ENCODE measurements around the gene UBR2.
"Not testable (repeated sequence)": the region's sequence is repeated elsewhere in the genome, so short reads cannot be mapped to it uniquely, and the experiment has no call there.

- not testable (repeated sequence) for TF ChIP-seq POLR2AphosphoS5 (IDR thresholded peaks at IDR 0.05)
- TF ChIP-seq, protein P1, sequence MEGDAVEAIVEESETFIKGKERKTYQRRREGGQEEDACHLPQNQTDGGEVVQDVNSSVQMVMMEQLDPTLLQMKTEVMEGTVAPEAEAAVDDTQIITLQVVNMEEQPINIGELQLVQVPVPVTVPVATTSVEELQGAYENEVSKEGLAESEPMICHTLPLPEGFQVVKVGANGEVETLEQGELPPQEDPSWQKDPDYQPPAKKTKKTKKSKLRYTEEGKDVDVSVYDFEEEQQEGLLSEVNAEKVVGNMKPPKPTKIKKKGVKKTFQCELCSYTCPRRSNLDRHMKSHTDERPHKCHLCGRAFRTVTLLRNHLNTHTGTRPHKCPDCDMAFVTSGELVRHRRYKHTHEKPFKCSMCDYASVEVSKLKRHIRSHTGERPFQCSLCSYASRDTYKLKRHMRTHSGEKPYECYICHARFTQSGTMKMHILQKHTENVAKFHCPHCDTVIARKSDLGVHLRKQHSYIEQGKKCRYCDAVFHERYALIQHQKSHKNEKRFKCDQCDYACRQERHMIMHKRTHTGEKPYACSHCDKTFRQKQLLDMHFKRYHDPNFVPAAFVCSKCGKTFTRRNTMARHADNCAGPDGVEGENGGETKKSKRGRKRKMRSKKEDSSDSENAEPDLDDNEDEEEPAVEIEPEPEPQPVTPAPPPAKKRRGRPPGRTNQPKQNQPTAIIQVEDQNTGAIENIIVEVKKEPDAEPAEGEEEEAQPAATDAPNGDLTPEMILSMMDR (IDR thresholded peaks at IDR 0.05): not testable (repeated sequence)
These were observed 40.9 kb downstream of the UBR2 start for GRCh38 chr6:42604699-42605098.
